Thoracic aorta (tissue), 2 donors: ENCODE data around the gene CLTB. TPM values are rescaled to one million over a fixed set of nuclear protein-coding genes. Genes with fewer than 3 reads are reported as not detected.
"Not testable (repeated sequence)": the region's sequence is repeated elsewhere in the genome, so short reads cannot be mapped to it uniquely, and the experiment has no call there.

Experiments used
- ATAC-seq: fragments of 150-250 bp; one replicate; pipeline ENCODE4 v1.8.0; 2017; ENCODE audit warnings: low read depth; ENCODE audit not compliant: insufficient number of reproducible peaks, low FRiP score
- DNase-seq: peaks from one replicate; pipeline ENCODE4 v3.0.0-alpha.2; 2020; ENCODE audit warnings: low spot score
- H3K27ac ChIP-seq, 2 donors: fragments of 200-600 bp; sonication (generic); 1 replicate in 1 of 2; 2 replicates in 1 of 2; pipeline ENCODE4 v1.5.1; 2016; ENCODE audit warnings: mild to moderate bottlenecking in 2 of 2, moderate library complexity in 2 of 2
- H3K27me3 ChIP-seq: fragments of 200-600 bp; sonication (generic); replicated peaks from 2 replicates; pipeline ENCODE4 v1.6.0; 2016; ENCODE audit warnings: mild to moderate bottlenecking; ENCODE audit not compliant: insufficient read depth
- H3K36me3 ChIP-seq: fragments of 200-600 bp; sonication (generic); one replicate; pipeline ENCODE4 v1.5.1; 2016
- H3K4me1 ChIP-seq, 2 donors: fragments of 200-600 bp; sonication (generic); 1 replicate in 1 of 2; 2 replicates in 1 of 2; pipeline versions ENCODE4 v1.5.1 to v1.6.0; 2016; ENCODE audit warnings: low read depth in 2 of 2, mild to moderate bottlenecking in 1 of 2; ENCODE audit not compliant: control insufficient read depth in 1 of 2
- H3K4me3 ChIP-seq: fragments of 200-600 bp; sonication (generic); 2 replicates; pipeline ENCODE4 v1.5.1; 2016; ENCODE audit warnings: mild to moderate bottlenecking
- H3K9me3 ChIP-seq: fragments of 200-600 bp; sonication (generic); 2 replicates; pipeline ENCODE4 v1.5.1; 2016
- CTCF ChIP-seq: fragments of 200-600 bp; sonication (generic); IDR thresholded peaks from one replicate; pipeline ENCODE4 v1.5.1; 2019; ENCODE audit warnings: antibody characterized with exemption
- total RNA-seq, 2 donors: library from RNA; depleted of rRNA; stranded (reverse); fragments of >200 nt; gene quantifications; one replicate each; pipeline versions ENCODE4 v1.1.0 to v1.2.3, GENCODE V29; 2016

Gene CLTB
- total RNA-seq, 2 donors from 2014 or later = 155 to 192 TPM

GRCh38 chr5:176446028-176446665, 29.8 kb upstream of the CLTB start:
- no peak overlapping the region for H3K27ac ChIP-seq
- DNase-seq = no peak
- no peak overlapping the region for H3K4me3 ChIP-seq
- no peaks in the 10 kb centered on the region for H3K36me3 ChIP-seq
- peaks cover 15 to 18% of the 10 kb centered on the region in 2 donors for H3K4me1 ChIP-seq
- no peak for TF ChIP-seq CTCF
- no peaks in the 10 kb centered on the region for H3K9me3 ChIP-seq
- no peak for ATAC-seq
- H3K27me3 ChIP-seq = no peaks in the 10 kb centered on the region

DNA sequence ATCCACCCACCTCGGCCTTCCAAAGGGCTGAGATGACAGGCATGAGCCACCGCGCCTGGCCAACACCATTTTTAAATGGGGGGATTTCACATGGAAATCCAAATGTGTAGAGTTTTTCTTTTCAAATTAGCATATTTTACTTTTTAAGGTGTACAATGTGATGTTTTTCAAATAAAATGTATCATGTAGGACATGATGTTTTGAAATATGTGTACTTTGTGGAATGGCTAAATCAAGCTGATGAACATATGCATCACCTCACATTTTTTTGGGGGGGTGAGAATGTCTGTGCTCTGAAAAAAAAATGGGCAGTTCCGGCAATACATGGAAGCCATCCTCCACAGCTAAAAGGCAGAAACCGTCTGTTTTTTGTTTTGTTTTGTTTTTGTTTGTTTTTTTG, 28.4 kb upstream of the CLTB start:
- no peak overlapping the region for H3K27ac ChIP-seq
- DNase-seq (no peak), ATAC-seq (no peak)
- peaks cover 13 to 17% of the 10 kb centered on the region in 2 donors for H3K4me1 ChIP-seq
- no peak overlapping the region for H3K4me3 ChIP-seq
- H3K27me3 ChIP-seq = no peaks in the 10 kb centered on the region
- H3K36me3 ChIP-seq = no peaks in the 10 kb centered on the region
- H3K9me3 ChIP-seq = no peaks in the 10 kb centered on the region
- no peak for TF ChIP-seq CTCF

DNA sequence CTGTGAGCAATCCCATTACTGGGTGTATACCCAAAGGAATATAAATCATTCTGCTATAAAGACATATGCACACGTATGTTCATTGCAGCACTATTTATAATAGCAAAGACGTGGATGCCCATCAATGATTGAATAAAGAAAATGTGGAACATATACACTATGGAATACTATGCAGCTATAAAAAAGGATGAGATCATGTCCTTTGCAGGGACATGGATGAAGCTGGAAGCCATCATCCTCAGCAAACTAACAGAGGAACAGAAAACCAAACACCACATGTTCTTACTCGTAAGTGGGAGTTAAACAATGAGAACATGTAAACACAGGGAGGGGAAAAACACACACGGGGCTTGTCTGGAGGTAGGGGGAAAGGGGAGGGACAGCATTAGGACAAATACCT, 26.6 kb upstream of the CLTB start:
- H3K36me3 ChIP-seq, H3K27ac ChIP-seq, H3K4me1 ChIP-seq, H3K9me3 ChIP-seq, ATAC-seq, DNase-seq, H3K4me3 ChIP-seq, H3K27me3 ChIP-seq: not testable (repeated sequence)

GRCh38 chr5:176441921-176442323, 25.6 kb upstream of the CLTB start:
- no peaks in the 10 kb centered on the region for H3K36me3 ChIP-seq
- H3K27me3 ChIP-seq = no peaks in the 10 kb centered on the region
- H3K4me1 ChIP-seq = peaks cover 4% of the 10 kb centered on the region in 2 donors
- no peak overlapping the region for H3K27ac ChIP-seq
- TF ChIP-seq CTCF = no peak
- DNase-seq (no peak), ATAC-seq (no peak)
- no peaks in the 10 kb centered on the region for H3K9me3 ChIP-seq
- H3K4me3 ChIP-seq = no peak overlapping the region

DNA sequence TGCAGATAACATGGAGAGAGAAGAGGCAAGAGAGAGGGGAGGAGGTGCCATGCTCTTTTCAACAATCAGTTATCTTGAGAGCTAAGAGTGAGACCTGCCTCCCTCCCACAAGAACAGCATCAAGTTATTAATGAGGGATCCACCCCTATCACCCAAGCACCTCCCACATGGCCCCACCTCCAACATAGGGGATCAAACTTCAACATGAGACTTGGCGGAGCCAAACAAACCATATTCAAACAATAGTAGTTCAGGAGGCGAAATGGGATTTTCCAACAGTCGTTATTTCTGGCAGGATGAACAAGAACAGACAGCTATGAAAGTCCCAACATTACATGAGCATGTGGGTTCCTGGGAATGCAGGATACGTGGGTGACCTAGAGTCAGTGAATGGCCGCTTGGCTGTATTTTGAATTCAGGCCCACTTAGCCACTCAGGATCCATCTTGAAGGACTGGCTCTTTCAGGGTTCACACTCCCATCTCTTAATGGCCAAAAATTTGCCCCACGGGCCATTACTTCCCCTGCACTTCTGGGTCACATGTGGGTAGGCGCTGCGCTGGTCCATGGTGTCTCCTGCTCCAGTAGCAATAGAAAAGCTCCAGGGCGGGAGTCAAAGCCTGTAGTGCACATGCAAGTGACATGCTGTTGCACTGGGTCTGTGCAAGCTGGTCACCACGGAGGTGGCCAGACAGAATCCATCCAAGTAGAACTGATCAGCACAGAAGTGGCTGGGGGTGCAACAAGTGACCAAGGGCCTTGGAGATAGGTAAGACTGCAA, 24.8 kb upstream of the CLTB start:
- no peak for TF ChIP-seq CTCF
- H3K4me3 ChIP-seq = no peak overlapping the region
- no peaks in the 10 kb centered on the region for H3K36me3 ChIP-seq
- H3K4me1 ChIP-seq = no peaks in the 10 kb centered on the region
- ATAC-seq (no peak), DNase-seq (no peak)
- H3K9me3 ChIP-seq = no peaks in the 10 kb centered on the region
- no peak overlapping the region for H3K27ac ChIP-seq
- H3K27me3 ChIP-seq = no peaks in the 10 kb centered on the region
